CMK (cell line): ENCODE results near the gene NEURL1.

ENCODE experiments used
- DNase-seq: peaks from one replicate; pipeline ENCODE4 v3.0.0-alpha.2; 2010; ENCODE audit warnings: low read depth

NEURL1 gene

GRCh38 chr10:103546401-103546800, 52.9 kb downstream of the NEURL1 start:
- no peak for DNase-seq

GRCh38 chr10:103547391-103547946, 54.0 kb downstream of the NEURL1 start:
- DNase-seq, result no peak

GRCh38 chr10:103548006-103548405, 54.5 kb downstream of the NEURL1 start:
- no peak for DNase-seq

- no peak for DNase-seq
Observed at GRCh38 chr10:103548581-103549348, 55.3 kb downstream of the NEURL1 start.

GRCh38 chr10:103549349-103549685, 55.8 kb downstream of the NEURL1 start:
- DNase-seq, result no peak

- no peak for DNase-seq
Observed at GRCh38 chr10:103550229-103550628, 56.7 kb downstream of the NEURL1 start.

- no peak for DNase-seq
Observed at GRCh38 chr10:103551619-103552602, 58.4 kb downstream of the NEURL1 start.

DNA sequence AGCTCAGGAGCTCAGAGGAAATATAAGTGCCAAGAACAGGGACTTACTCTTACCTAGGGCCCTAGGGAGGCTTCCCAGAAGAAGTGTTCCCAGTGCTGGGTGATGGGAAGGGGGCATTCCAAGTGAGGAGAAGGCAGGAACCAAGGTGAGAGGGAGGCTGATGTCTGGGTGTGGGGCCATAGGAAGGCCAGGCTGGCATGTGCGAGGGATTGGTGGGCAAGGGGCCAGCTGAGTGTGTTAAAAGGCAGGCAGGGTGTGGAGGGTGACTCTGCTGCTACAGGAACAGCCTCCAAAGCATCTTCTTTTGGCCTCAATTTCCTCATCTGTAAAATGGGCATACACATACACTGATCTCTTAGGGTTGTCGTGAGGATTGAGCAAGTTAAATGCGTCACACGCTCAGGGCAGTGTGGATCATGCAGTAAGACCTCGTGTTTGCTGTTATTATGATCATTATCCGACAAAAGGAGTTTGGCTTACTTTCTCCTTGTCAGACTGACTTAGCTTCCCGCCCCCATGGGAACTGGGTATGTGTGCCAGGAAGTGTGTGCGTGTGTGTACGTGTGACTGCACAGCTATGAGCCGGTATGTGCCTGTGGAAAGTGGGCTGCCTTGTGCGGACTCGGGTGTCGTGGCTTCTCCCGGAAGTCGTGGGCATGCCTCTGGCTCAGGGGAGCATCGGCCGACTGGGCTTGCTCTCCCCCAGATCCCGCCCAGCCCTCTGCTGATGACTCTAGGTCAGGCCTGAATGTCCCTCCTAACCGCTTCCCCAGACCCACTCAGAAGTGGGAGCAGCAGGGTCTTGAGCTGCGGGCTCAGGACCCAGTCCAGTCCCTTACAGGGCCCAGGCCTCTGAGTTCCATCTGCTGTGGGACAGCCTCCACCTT, 59.6 kb downstream of the NEURL1 start:
- DNase-seq, result no peak

DNA sequence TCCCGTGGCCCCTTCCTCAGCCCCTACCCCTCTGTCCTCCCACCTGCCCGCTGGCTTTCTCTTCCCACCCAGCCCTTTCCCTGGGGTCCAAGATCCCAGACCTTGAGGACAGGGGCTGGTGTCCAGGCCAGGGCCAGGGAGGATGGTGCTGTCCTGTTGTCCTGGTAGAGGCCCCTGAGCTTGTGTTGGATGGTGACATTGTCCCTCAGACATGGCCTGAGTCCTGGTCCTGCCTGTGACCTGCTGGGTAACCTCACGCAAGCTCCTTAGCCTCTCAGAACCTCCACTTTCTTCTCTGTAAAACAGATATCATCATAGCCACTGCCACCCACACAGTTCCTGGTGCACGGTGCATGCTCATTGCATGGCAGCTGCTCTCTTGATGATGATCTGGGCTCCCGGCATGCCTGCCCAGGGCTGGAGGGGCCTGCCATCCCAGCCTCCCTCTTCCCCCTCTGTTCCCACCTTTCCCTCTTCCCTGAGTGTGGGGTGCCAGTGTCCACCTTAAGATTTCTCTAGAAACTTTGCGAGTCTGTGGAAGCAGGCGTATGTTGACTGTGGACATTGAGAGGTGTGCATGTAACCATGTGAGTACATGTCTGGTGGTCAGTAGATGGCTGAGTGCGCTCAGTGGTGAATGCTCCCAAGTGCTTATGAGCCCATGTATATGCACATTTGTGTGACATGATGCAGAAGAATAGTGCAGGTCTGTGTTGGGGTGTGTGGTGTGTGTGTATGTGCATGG, 60.4 kb downstream of the NEURL1 start:
- DNase-seq, result no peak

DNA sequence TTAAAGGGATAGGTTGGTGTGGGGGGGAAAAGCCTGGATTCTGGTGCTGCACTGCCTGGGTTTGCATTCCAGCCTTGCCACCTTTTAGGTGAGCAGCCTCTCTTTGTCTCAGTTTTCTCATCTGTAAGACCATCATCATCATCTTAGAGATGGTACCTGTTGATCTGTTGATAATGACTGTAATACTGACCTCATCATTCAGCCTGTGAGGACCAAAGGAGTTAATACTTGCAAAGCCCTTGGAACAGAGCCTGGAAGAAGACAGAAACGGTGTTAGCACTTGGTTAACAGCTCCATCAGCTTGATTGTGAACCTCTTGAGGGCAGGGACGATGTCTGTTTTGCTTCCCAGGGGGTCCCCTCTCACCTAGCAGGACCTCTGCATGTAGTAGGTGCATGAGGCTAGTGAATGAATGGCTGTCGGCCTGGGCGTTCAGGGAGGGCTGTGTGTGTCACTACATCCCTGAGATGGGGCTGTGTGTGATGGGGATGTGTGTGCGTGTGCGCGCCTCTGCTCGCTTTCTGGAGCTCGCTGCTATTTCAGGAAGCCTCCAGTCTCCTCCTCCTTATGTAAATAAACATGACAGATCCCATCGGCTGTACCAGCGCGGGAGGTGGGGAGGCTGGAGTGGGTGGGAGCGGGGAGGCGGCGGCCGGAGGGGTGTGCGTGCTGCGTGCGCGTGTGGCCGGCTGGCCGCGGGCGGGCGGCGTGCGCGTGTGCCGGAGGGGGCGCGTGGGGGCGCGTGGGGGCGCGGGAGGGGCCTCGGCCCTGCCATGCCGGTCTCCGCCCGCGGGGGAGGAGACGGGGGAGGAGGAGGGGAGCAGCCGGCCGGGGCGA, 61.2 kb downstream of the NEURL1 start:
- peak; percentile 33 for DNase-seq

GRCh38 chr10:103555325-103555649, 61.8 kb downstream of the NEURL1 start:
- no peak for DNase-seq

GRCh38 chr10:103555712-103556111, 62.2 kb downstream of the NEURL1 start:
- DNase-seq, result no peak

- no peak for DNase-seq
Observed at GRCh38 chr10:103556383-103557007, 63.0 kb downstream of the NEURL1 start.

DNA sequence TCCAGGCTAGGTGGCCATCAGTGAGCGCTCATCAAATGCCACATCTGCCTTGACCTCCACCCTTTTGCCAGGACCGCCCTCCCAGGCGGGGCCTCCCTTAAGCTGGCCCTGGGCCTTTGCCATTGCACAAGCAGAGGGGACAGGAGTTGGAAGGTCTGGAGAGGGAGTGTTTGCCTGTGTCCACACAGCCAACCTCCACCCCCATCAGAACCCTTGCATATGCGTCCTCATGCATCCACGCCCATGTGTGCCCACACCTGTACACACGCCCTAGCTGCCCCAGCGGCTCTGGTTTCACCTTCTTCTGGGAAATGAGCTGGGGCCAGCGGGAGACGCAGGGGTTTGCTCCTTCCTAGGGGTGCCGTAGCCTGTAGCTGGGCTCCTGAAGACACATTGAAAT, 64.0 kb downstream of the NEURL1 start:
- DNase-seq, result no peak

DNA sequence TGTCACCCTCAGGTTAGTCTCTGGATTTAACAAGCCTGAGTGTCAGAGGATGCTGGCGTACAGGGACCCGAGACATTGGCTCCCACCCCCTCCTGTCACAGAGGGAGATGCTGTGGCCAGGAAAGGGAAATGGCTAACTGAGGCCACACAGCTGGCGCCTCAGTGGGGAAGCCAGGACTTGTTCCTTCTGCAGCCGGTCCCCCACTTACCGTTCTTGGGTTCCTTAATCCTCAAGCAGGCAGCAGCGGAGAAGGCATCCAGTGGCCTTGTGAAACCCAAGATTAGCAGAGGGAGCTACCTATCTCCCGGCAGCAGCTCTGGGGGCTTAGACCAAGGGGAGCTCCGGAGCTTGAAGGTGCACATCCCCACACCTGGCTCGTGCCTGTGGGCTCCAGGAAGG, 65.4 kb downstream of the NEURL1 start:
- no peak for DNase-seq

- no peak for DNase-seq
Observed at GRCh38 chr10:103559776-103560175, 66.3 kb downstream of the NEURL1 start.

DNA sequence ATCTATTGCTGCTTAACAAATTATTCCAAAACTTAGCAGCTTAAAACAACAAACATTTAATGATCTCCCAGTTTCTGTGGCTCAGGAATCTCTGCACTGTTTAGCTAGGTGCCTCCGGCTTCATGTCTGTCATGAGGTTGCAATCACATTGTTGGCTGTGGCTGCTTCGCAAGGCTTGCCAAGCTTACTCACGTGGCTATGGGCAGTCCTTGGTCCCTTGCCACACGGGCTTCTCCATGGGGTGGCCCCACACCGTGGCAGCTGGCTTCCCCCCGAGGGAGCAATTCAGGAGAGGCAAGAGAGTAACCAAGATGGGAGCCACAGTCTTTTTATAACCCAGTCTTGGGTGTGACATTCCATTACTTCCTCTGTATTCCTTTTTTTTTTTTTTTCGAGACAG, 67.4 kb downstream of the NEURL1 start:
- DNase-seq, result no peak

DNA sequence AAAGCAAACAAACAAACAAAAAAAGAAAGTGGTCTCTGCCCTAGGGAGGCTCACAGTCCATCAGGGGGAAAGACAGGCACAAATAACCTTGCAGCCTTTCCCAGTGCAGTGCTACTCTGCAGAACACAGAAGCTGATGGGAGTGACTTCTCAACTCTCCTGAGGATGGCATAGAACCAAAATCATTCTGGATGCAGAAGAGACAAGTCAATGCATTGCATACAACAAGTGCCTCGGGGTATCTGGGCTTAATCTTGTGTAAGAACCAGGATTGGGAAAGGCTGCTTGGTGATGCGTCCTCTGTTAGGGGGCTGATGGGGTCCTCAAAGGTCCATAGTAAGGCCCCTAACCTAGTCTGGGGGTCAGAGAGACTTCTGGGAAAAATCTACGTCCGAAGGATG, 68.9 kb downstream of the NEURL1 start:
- DNase-seq, result no peak

DNA sequence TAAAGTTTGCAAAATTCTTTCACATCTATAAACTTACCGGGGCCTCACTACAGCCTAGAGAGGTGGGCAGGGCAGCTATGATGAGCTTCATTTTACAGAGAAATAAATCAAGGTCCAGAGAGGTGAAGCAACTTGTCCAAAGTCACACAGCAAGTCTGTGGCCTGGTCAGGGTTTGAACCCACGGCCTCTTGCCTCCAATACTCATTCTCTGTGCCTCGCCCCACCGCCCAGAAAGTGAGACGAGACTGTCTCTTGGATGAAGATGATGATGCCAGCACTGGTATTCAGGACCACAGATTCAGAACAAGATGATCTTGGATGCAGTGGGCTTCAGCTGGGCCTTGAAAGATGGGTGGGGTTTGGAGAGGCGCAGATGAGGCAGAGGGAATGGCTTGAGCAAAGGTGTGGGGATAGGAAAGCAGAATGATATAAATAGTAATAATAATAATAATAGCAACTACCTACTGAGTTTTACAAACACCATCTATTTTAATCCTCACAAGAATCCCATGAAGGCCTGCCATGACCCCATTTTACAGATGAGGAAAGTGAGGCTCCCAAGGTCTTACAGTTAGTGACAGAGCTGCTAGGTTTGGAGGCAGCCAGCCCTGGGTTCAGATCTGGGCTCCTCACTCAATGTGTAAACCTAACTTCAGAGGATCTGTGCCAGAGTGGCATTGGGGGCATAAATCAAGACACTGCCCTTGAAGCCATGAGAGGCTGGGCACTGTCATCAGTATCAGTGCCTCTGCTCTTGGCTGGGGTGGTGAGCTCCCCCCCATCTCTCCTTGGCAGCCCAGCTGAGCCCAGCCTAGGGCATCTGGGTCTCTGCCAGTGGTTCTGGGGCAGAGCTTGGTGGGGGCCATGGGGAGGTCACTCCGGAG, 70.0 kb downstream of the NEURL1 start:
- no peak for DNase-seq
